WTC11 (cell line): Measurements from ENCODE around the gene BCOR. TPM values are rescaled to one million over a fixed set of nuclear protein-coding genes. Genes with fewer than 3 reads are reported as not detected.

ENCODE experiments used
- ATAC-seq: fragments of 200-7000 bp; cut with Tn5 transposase; 2 replicates; pipeline ENCODE4 v1.10.0; 2021; ENCODE audit warnings: mild to moderate bottlenecking, moderate library complexity
- CTCF ChIA-PET: fragments of 300-600 bp; sonication (Branson Sonifier 250); formaldehyde crosslinking; loops from one replicate; lab custom pipeline; 2021; ENCODE audit warnings: antibody characterized with exemption; lab: Charles Lee
- POLR2A ChIA-PET: fragments of 350-600 bp; sonication (Branson Sonifier 250); formaldehyde crosslinking; loops from one replicate; lab custom pipeline; 2021; ENCODE audit warnings: antibody characterized with exemption; lab: Charles Lee
- DNase-seq: peaks from one replicate; pipeline ENCODE4 v3.0.0; 2021; ENCODE audit warnings: low spot score
- H3K27ac Mint-ChIP-seq: 2 replicates; pipeline ENCODE4 v1.8.0; 2021; ENCODE audit warnings: mixed read lengths
- H3K27me3 Mint-ChIP-seq: 2 replicates; pipeline ENCODE4 v1.8.0; 2021; ENCODE audit warnings: low read depth, mild to moderate bottlenecking, moderate library complexity, mixed read lengths
- H3K36me3 Mint-ChIP-seq: 2 replicates; pipeline ENCODE4 v1.8.0; 2021; ENCODE audit warnings: mixed read lengths
- H3K4me1 Mint-ChIP-seq: 2 replicates; pipeline ENCODE4 v1.8.0; 2022; ENCODE audit warnings: mixed read lengths
- H3K4me3 Mint-ChIP-seq: 2 replicates; pipeline ENCODE4 v1.8.0; 2021; ENCODE audit warnings: mild to moderate bottlenecking, moderate library complexity, mixed read lengths
- H3K9me3 Mint-ChIP-seq: 2 replicates; pipeline ENCODE4 v1.8.0; 2021; ENCODE audit warnings: mixed read lengths
- CREB1 ChIP-seq: sonication (generic); formaldehyde crosslinking; IDR thresholded peaks from 2 replicates; pipeline ENCODE4 v1.8.0; 2023; ENCODE audit warnings: mild to moderate bottlenecking, missing genetic modification reagents
- CREM ChIP-seq: sonication (generic); formaldehyde crosslinking; IDR thresholded peaks from 2 replicates; pipeline ENCODE4 v1.8.1; 2022; ENCODE audit warnings: mild to moderate bottlenecking, missing genetic modification reagents, moderate library complexity
- ELF4 ChIP-seq: sonication (generic); formaldehyde crosslinking; IDR thresholded peaks from 2 replicates; pipeline ENCODE4 v1.8.1; 2022; ENCODE audit warnings: low read depth, mild to moderate bottlenecking, moderate library complexity, missing genetic modification reagents
- ESRRA ChIP-seq: sonication (generic); formaldehyde crosslinking; IDR thresholded peaks from 2 replicates; pipeline ENCODE4 v1.8.1; 2022; ENCODE audit warnings: mild to moderate bottlenecking, missing genetic modification reagents, borderline replicate concordance
- FOXK1 ChIP-seq: sonication (generic); formaldehyde crosslinking; IDR thresholded peaks from 2 replicates; pipeline ENCODE4 v1.8.0; 2022; ENCODE audit warnings: mild to moderate bottlenecking, moderate library complexity, missing genetic modification reagents
- GRHL2 ChIP-seq: fragments of 250-450 bp; sonication (Bioruptor Pico); IDR thresholded peaks from 2 replicates; pipeline ENCODE4 v1.8.0; 2022; ENCODE audit warnings: mild to moderate bottlenecking, moderate library complexity; ENCODE audit not compliant: insufficient replicate concordance, severe bottlenecking
- GTF2I ChIP-seq: fragments of 250-450 bp; sonication (Bioruptor Pico); conservative IDR thresholded peaks from 2 replicates; pipeline ENCODE4 v1.4.0; 2021; ENCODE audit warnings: mild to moderate bottlenecking
- KAT7 ChIP-seq: sonication (generic); formaldehyde crosslinking; IDR thresholded peaks from 2 replicates; pipeline ENCODE4 v1.8.1; 2023; ENCODE audit warnings: missing genetic modification reagents, mild to moderate bottlenecking, borderline replicate concordance
- NFE2L1 ChIP-seq: sonication (generic); formaldehyde crosslinking; IDR thresholded peaks from 2 replicates; pipeline ENCODE4 v1.8.1; 2023; ENCODE audit warnings: missing genetic modification reagents
- NR2C2 ChIP-seq: sonication (generic); formaldehyde crosslinking; IDR thresholded peaks from 2 replicates; pipeline ENCODE4 v1.8.0; 2022; ENCODE audit warnings: mild to moderate bottlenecking, missing genetic modification reagents
- RELA ChIP-seq: sonication (generic); formaldehyde crosslinking; IDR thresholded peaks from 2 replicates; pipeline ENCODE4 v1.8.1; 2022; ENCODE audit warnings: missing genetic modification reagents, mild to moderate bottlenecking, borderline replicate concordance
- SMAD4 ChIP-seq: sonication (generic); formaldehyde crosslinking; IDR thresholded peaks from 2 replicates; pipeline ENCODE4 v1.8.0; 2022; ENCODE audit warnings: mild to moderate bottlenecking, missing genetic modification reagents
- ZBTB21 ChIP-seq: sonication (generic); formaldehyde crosslinking; IDR thresholded peaks from 2 replicates; pipeline ENCODE4 v1.8.1; 2023; ENCODE audit warnings: mild to moderate bottlenecking, missing genetic modification reagents, borderline replicate concordance
- ZNF121 ChIP-seq: sonication (generic); formaldehyde crosslinking; IDR thresholded peaks from 2 replicates; pipeline ENCODE4 v1.8.0; 2023; ENCODE audit warnings: missing genetic modification reagents
- ZNF219 ChIP-seq: sonication (generic); formaldehyde crosslinking; IDR thresholded peaks from 2 replicates; pipeline ENCODE4 v1.8.0; 2023; ENCODE audit warnings: missing genetic modification reagents, mild to moderate bottlenecking, borderline replicate concordance
- ZNF317 ChIP-seq: sonication (generic); formaldehyde crosslinking; IDR thresholded peaks from 2 replicates; pipeline ENCODE4 v1.8.1; 2023; ENCODE audit warnings: low read depth, mild to moderate bottlenecking, moderate library complexity, missing genetic modification reagents, borderline replicate concordance
- total RNA-seq: library from RNA; stranded (reverse); gene quantifications from 3 replicates; pipeline ENCODE4 v1.2.3, GENCODE V29; 2021
- TF ChIP-seq, protein P1 (sequence below): sonication (generic); formaldehyde crosslinking; IDR thresholded peaks from 2 replicates; pipeline ENCODE4 v1.8.0; 2023; ENCODE audit warnings: missing genetic modification reagents
- TF ChIP-seq, protein P2 (sequence below): fragments of 250-450 bp; sonication (Bioruptor Pico); IDR thresholded peaks from 2 replicates; pipeline ENCODE4 v1.9.0; 2021; ENCODE audit warnings: mild to moderate bottlenecking, borderline replicate concordance
- TF ChIP-seq, protein P3 (sequence below): sonication (generic); formaldehyde crosslinking; IDR thresholded peaks from 2 replicates; pipeline ENCODE4 v1.8.0; 2022; ENCODE audit warnings: mild to moderate bottlenecking, missing genetic modification reagents
- TF ChIP-seq, protein P4 (sequence below): sonication (generic); formaldehyde crosslinking; IDR thresholded peaks from 2 replicates; pipeline ENCODE4 v1.8.0; 2022; ENCODE audit warnings: mild to moderate bottlenecking, missing genetic modification reagents
- TF ChIP-seq, protein P5 (sequence below): fragments of 250-450 bp; sonication (Bioruptor Pico); IDR thresholded peaks from 2 replicates; pipeline ENCODE4 v1.9.0; 2021; ENCODE audit warnings: moderate library complexity, mild to moderate bottlenecking, inconsistent platforms, borderline replicate concordance

BCOR gene
- total RNA-seq, 1 experiment from 2014 or later: 44.5 TPM

DNA sequence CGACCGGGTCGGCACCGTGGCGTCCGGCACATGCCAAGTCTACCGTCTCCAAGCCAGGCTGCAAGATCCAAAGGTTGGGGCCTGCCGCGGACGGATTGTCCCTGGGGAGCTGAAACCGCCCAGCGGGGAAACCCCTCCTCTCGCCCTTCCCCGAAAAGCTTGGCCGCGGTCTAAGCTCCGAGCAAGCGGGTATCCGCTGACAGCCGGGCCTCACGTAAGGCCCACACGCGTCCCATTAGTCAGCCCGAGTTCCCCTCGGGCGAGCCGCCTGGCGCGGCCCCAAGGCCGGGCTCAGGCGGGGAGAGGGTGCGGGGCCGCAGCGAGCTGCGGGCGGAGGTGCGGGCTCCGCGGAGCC is 6.8 kb upstream of the BCOR start:
- Mint-ChIP-seq H3K4me3 (peak overlapping the region; percentile 71), H3K36me3 (no peaks in the 10 kb centered on the region), H3K27me3 (peaks cover 44% of the 10 kb centered on the region)

DNA sequence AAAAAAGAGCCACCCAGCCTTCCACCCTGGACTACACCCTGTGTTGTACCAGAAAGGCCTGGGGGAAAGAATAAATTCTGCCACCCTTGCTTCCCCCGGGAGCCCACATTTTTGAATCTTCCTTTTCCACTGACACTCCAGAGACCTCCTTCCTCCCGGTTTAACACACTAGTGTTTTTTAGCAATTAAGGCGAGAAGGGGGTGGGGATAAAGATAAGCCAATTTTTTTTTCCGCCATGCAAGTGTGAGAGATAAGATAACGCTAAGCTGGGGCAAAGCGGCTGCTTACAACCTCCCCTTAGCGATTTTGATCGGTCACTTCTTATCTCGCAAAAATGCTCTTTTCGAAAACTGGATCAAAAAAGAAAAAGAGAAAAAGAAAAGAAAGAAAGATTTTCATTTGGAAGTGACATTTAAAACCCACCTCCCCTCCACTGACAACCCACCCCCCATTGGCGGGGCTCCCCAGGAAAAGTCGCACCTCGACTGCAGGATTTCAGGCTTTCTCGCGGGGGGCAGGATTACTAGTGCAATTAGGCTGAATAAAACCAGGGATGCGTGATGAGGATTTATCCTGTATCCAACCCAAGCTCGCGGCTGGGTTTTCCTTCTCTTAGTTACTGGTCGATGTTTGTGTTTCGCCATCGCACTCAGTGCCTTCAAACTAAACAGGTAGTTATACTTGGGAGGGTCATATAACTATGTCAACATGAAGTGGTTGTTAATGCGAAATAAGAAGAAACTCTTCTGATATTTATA is 6.0 kb upstream of the BCOR start:
- POLR2A ChIA-PET: interaction anchor here (1.7 to 2.6 kb wide), 3 partner anchors 11 to 64 kb away, joined by 4 to 17 read pairs (median 6); no protein-coding TSS in a partner anchor

More for the DNA sequence above, 6.8 kb upstream of the BCOR start:
- POLR2A ChIA-PET: interaction anchor here (1.0 to 2.6 kb wide), 4 partner anchors 11 to 63 kb away, joined by 4 to 17 read pairs (median 5); no protein-coding TSS in a partner anchor
- no peak overlapping the region for H3K27ac Mint-ChIP-seq
- TF ChIP-seq, protein P1, sequence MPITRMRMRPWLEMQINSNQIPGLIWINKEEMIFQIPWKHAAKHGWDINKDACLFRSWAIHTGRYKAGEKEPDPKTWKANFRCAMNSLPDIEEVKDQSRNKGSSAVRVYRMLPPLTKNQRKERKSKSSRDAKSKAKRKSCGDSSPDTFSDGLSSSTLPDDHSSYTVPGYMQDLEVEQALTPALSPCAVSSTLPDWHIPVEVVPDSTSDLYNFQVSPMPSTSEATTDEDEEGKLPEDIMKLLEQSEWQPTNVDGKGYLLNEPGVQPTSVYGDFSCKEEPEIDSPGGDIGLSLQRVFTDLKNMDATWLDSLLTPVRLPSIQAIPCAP: no peak
- TF ChIP-seq, protein P2, sequence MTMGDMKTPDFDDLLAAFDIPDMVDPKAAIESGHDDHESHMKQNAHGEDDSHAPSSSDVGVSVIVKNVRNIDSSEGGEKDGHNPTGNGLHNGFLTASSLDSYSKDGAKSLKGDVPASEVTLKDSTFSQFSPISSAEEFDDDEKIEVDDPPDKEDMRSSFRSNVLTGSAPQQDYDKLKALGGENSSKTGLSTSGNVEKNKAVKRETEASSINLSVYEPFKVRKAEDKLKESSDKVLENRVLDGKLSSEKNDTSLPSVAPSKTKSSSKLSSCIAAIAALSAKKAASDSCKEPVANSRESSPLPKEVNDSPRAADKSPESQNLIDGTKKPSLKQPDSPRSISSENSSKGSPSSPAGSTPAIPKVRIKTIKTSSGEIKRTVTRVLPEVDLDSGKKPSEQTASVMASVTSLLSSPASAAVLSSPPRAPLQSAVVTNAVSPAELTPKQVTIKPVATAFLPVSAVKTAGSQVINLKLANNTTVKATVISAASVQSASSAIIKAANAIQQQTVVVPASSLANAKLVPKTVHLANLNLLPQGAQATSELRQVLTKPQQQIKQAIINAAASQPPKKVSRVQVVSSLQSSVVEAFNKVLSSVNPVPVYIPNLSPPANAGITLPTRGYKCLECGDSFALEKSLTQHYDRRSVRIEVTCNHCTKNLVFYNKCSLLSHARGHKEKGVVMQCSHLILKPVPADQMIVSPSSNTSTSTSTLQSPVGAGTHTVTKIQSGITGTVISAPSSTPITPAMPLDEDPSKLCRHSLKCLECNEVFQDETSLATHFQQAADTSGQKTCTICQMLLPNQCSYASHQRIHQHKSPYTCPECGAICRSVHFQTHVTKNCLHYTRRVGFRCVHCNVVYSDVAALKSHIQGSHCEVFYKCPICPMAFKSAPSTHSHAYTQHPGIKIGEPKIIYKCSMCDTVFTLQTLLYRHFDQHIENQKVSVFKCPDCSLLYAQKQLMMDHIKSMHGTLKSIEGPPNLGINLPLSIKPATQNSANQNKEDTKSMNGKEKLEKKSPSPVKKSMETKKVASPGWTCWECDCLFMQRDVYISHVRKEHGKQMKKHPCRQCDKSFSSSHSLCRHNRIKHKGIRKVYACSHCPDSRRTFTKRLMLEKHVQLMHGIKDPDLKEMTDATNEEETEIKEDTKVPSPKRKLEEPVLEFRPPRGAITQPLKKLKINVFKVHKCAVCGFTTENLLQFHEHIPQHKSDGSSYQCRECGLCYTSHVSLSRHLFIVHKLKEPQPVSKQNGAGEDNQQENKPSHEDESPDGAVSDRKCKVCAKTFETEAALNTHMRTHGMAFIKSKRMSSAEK (CRISPR knock-in tag): no peak
- no peak for TF ChIP-seq CREM (CRISPR knock-in tag)
- TF ChIP-seq ZBTB21 (CRISPR knock-in tag): no peak
- TF ChIP-seq, protein P3, sequence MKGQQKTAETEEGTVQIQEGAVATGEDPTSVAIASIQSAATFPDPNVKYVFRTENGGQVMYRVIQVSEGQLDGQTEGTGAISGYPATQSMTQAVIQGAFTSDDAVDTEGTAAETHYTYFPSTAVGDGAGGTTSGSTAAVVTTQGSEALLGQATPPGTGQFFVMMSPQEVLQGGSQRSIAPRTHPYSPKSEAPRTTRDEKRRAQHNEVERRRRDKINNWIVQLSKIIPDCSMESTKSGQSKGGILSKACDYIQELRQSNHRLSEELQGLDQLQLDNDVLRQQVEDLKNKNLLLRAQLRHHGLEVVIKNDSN: no peak
- ATAC-seq (no peak), DNase-seq (no peak)
- no peaks in the 10 kb centered on the region for H3K9me3 Mint-ChIP-seq
- H3K4me1 Mint-ChIP-seq: peaks cover 24% of the 10 kb centered on the region
- CTCF ChIA-PET: interaction anchor here (0.7 kb wide), 1 partner anchor 42 kb away, joined by 3 read pairs; no protein-coding TSS in a partner anchor

More for the DNA sequence above, 6.0 kb upstream of the BCOR start:
- H3K9me3 Mint-ChIP-seq: no peaks in the 10 kb centered on the region
- no peak overlapping the region; the same call in 1 of the 2 replicates for H3K27ac Mint-ChIP-seq
- CTCF ChIA-PET: no interaction called here
- peak overlapping the region; percentile 71 for H3K4me3 Mint-ChIP-seq
- H3K36me3 Mint-ChIP-seq: no peaks in the 10 kb centered on the region
- H3K27me3 Mint-ChIP-seq: peaks cover 48% of the 10 kb centered on the region
- peaks cover 27% of the 10 kb centered on the region for H3K4me1 Mint-ChIP-seq
- DNase-seq: no peak
- ATAC-seq: no peak
- no peak for TF ChIP-seq GTF2I (CRISPR knock-in tag)
- TF ChIP-seq NR2C2 (CRISPR knock-in tag): no peak
- no peak for TF ChIP-seq SMAD4 (CRISPR knock-in tag)
- TF ChIP-seq FOXK1: no peak
- TF ChIP-seq KAT7 (CRISPR knock-in tag): no peak
- TF ChIP-seq, protein P1: no peak
- no peak for TF ChIP-seq ELF4
- TF ChIP-seq, protein P3: no peak
- no peak for TF ChIP-seq ZNF121 (CRISPR knock-in tag)
- TF ChIP-seq RELA (CRISPR knock-in tag): no peak
- no peak for TF ChIP-seq GRHL2
- TF ChIP-seq, protein P4, sequence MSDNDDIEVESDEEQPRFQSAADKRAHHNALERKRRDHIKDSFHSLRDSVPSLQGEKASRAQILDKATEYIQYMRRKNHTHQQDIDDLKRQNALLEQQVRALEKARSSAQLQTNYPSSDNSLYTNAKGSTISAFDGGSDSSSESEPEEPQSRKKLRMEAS (CRISPR knock-in tag): no peak
- no peak for TF ChIP-seq ESRRA (CRISPR knock-in tag)
- TF ChIP-seq ZNF219 (CRISPR knock-in tag): no peak
- no peak for TF ChIP-seq ZNF317 (CRISPR knock-in tag)
- TF ChIP-seq CREB1 (CRISPR knock-in tag): no peak
- TF ChIP-seq NFE2L1 (CRISPR knock-in tag): no peak
- TF ChIP-seq, protein P5, sequence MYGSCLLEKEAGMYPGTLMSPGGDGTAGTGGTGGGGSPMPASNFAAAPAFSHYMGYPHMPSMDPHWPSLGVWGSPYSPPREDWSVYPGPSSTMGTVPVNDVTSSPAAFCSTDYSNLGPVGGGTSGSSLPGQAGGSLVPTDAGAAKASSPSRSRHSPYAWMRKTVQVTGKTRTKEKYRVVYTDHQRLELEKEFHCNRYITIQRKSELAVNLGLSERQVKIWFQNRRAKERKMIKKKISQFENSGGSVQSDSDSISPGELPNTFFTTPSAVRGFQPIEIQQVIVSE (CRISPR knock-in tag): no peak
